T-helper 2 cell (primary cell): ENCODE results near the gene KCNK7.

Source experiments
- DNase-seq, 5 experiments: peaks; one replicate each; pipeline versions ENCODE4 v3.0.0 to v3.0.0-alpha.2; 2012 to 2022

Gene KCNK7

GRCh38 chr11:65585396-65586246 is 10.0 kb downstream of the KCNK7 start:
- no peak for DNase-seq

GRCh38 chr11:65584723-65585171 is 10.9 kb downstream of the KCNK7 start:
- DNase-seq: no peak

- DNase-seq: no peak
Measured at GRCh38 chr11:65584106-65584505, 11.5 kb downstream of the KCNK7 start.

- DNase-seq: no peak
Measured at GRCh38 chr11:65583589-65583988, 12.0 kb downstream of the KCNK7 start.

- no peak for DNase-seq
Measured at GRCh38 chr11:65581928-65582327, 13.7 kb downstream of the KCNK7 start.

- no peak for DNase-seq
Measured at GRCh38 chr11:65580756-65581155, 14.8 kb downstream of the KCNK7 start.

- no peak for DNase-seq
Measured at GRCh38 chr11:65580031-65580692, 15.4 kb downstream of the KCNK7 start.

- no peak for DNase-seq
Measured at GRCh38 chr11:65579291-65579690, 16.3 kb downstream of the KCNK7 start.

- no peak for DNase-seq
Measured at GRCh38 chr11:65578667-65579066, 16.9 kb downstream of the KCNK7 start.

GRCh38 chr11:65578134-65578533 is 17.5 kb downstream of the KCNK7 start:
- DNase-seq: no peak

- DNase-seq: no peak
Measured at GRCh38 chr11:65577756-65578109, 17.9 kb downstream of the KCNK7 start.

GRCh38 chr11:65576867-65577755 is 18.5 kb downstream of the KCNK7 start:
- peak in 1 of 5 experiments; percentile 41 for DNase-seq

- no peak for DNase-seq
Measured at GRCh38 chr11:65576232-65576866, 19.3 kb downstream of the KCNK7 start.

- peak; percentile 53 to 88 (median 76) for DNase-seq
Measured at GRCh38 chr11:65575568-65576231, 19.9 kb downstream of the KCNK7 start, which contains the start of gene EHBP1L1. Gene EHBP1L1 (plus strand): TSS chr11:65576053. CDS start chr11:65576303, 250 bp downstream.

GRCh38 chr11:65574811-65575567 is 20.6 kb downstream of the KCNK7 start:
- DNase-seq: peak in 1 of 5 experiments; percentile 76

GRCh38 chr11:65574109-65574810 is 21.3 kb downstream of the KCNK7 start:
- peak; percentile 74 to 92 (median 80) for DNase-seq

- peak in 1 of 5 experiments; percentile 50 for DNase-seq
Measured at GRCh38 chr11:65573391-65574079, 22.1 kb downstream of the KCNK7 start.

- DNase-seq: peak; percentile 68 to 92 (median 84)
Measured at GRCh38 chr11:65572356-65573051, 23.1 kb downstream of the KCNK7 start, which contains the start of gene FAM89B. Gene FAM89B (plus strand): TSS chr11:65572538. CDS start chr11:65572670, 132 bp downstream.

GRCh38 chr11:65571940-65572339 is 23.7 kb downstream of the KCNK7 start:
- DNase-seq: peak in 1 of 5 experiments; percentile 50
